HepG2 (cell line): Measurements from ENCODE around the gene NUBP2. TPM values are rescaled to one million over a fixed set of nuclear protein-coding genes. Genes with fewer than 3 reads are reported as not detected.

Source experiments
- FOXK2 ChIP-seq: fragments of 450-650 bp; IDR thresholded peaks from 2 replicates; pipeline ENCODE4 v1.6.1; 2016
- FOXM1 ChIP-seq: sonication (generic); formaldehyde crosslinking; IDR thresholded peaks from 2 replicates; pipeline ENCODE4 v1.5.0; 2020; ENCODE audit warnings: missing genetic modification reagents
- HDAC1 ChIP-seq: sonication (generic); formaldehyde crosslinking; IDR thresholded peaks from 2 replicates; pipeline ENCODE4 v1.5.1; 2020; ENCODE audit warnings: mild to moderate bottlenecking, missing genetic modification reagents
- HES4 ChIP-seq: sonication (generic); formaldehyde crosslinking; IDR thresholded peaks from 2 replicates; pipeline ENCODE4 v1.9.0; 2021; ENCODE audit warnings: mild to moderate bottlenecking, missing genetic modification reagents, borderline replicate concordance
- KDM2A ChIP-seq: sonication (generic); formaldehyde crosslinking; IDR thresholded peaks from 2 replicates; pipeline ENCODE4 v1.4.0; 2020; ENCODE audit warnings: low read depth, missing genetic modification reagents, borderline replicate concordance
- MEF2D ChIP-seq: sonication (generic); formaldehyde crosslinking; IDR thresholded peaks from 2 replicates; pipeline ENCODE4 v1.5.1; 2020; ENCODE audit warnings: mild to moderate bottlenecking, missing genetic modification reagents
- NPAS2 ChIP-seq: sonication (generic); formaldehyde crosslinking; IDR thresholded peaks from 2 replicates; pipeline ENCODE4 v1.8.0; 2022; ENCODE audit warnings: mild to moderate bottlenecking, missing genetic modification reagents, borderline replicate concordance
- PHF21A ChIP-seq: sonication (generic); formaldehyde crosslinking; IDR thresholded peaks from 2 replicates; pipeline ENCODE4 v1.5.0; 2020; ENCODE audit warnings: mild to moderate bottlenecking, missing genetic modification reagents
- RFXAP ChIP-seq: sonication (generic); formaldehyde crosslinking; IDR thresholded peaks from 2 replicates; pipeline ENCODE4 v1.4.0; 2020; ENCODE audit warnings: missing genetic modification reagents, borderline replicate concordance
- RORA ChIP-seq: sonication (generic); formaldehyde crosslinking; IDR thresholded peaks from 2 replicates; pipeline ENCODE4 v1.5.0; 2020; ENCODE audit warnings: mild to moderate bottlenecking, missing genetic modification reagents, moderate library complexity
- ZC3H4 ChIP-seq: sonication (generic); formaldehyde crosslinking; IDR thresholded peaks from 2 replicates; pipeline ENCODE4 v1.4.0; 2020; ENCODE audit warnings: missing genetic modification reagents, borderline replicate concordance
- ZNF337 ChIP-seq: sonication (generic); formaldehyde crosslinking; IDR thresholded peaks from 2 replicates; pipeline ENCODE4 v1.5.1; 2020; ENCODE audit warnings: missing genetic modification reagents, low read depth, mild to moderate bottlenecking, borderline replicate concordance
- ZSCAN9 ChIP-seq: IDR thresholded peaks from 2 replicates; pipeline ENCODE4 v1.6.1; 2016; ENCODE audit warnings: borderline replicate concordance
- polyA plus RNA-seq, 8 experiments: library from polyadenylated mRNA; depleted of rRNA in 3 of 8; stranded (reverse) in 7 of 8; unstranded in 1 of 8; fragments of >200 nt; fragmentation: Illumina TruSeq in 4 of 8; extraction: Trizol in 4 of 8; gene quantifications; 2 replicates each; pipeline versions ENCODE4 v1.2.1 to v1.2.3, GENCODE V29; 2011 to 2016; ENCODE audit warnings: low read depth in 4 of 8, missing spikeins in 1 of 8, mixed read lengths in 1 of 8; ENCODE audit not compliant: insufficient read depth in 1 of 8
- total RNA-seq, 5 experiments: library from RNA; depleted of rRNA; stranded (reverse); fragments of >200 nt; fragmentation: Illumina TruSeq; extraction: Trizol; gene quantifications; 2 replicates each; pipeline ENCODE4 v1.2.3, GENCODE V29; 2016; ENCODE audit warnings: low read depth in 1 of 5
- TF ChIP-seq, protein P1 (sequence below): sonication (generic); formaldehyde crosslinking; IDR thresholded peaks from 2 replicates; pipeline ENCODE4 v1.4.0; 2020; ENCODE audit warnings: low read depth, missing genetic modification reagents
- TF ChIP-seq, protein P2 (sequence below): sonication (generic); formaldehyde crosslinking; IDR thresholded peaks from 2 replicates; pipeline ENCODE4 v1.4.0; 2020; ENCODE audit warnings: missing genetic modification reagents
- TF ChIP-seq, protein P3 (sequence below), 2 experiments: sonication (generic) in 1 of 2; formaldehyde crosslinking in 1 of 2; IDR thresholded peaks; 2 replicates each; pipeline versions ENCODE4 v1.5.1 to v1.6.1; 2011 to 2020; ENCODE audit warnings: borderline replicate concordance in 1 of 2, low read depth in 1 of 2, low read length in 1 of 2, mild to moderate bottlenecking in 1 of 2, missing genetic modification reagents in 1 of 2, moderate library complexity in 1 of 2
- TF ChIP-seq, protein P4 (sequence below): sonication (generic); formaldehyde crosslinking; IDR thresholded peaks from 2 replicates; pipeline ENCODE4 v1.4.0; 2020; ENCODE audit warnings: missing genetic modification reagents, borderline replicate concordance

The NUBP2 gene
- total and polyA plus RNA-seq, 2 of the 13 experiments (the other 11 are each of a cell fraction or from before 2014, with no cell fraction given), result 25.7 to 61.5 TPM

DNA sequence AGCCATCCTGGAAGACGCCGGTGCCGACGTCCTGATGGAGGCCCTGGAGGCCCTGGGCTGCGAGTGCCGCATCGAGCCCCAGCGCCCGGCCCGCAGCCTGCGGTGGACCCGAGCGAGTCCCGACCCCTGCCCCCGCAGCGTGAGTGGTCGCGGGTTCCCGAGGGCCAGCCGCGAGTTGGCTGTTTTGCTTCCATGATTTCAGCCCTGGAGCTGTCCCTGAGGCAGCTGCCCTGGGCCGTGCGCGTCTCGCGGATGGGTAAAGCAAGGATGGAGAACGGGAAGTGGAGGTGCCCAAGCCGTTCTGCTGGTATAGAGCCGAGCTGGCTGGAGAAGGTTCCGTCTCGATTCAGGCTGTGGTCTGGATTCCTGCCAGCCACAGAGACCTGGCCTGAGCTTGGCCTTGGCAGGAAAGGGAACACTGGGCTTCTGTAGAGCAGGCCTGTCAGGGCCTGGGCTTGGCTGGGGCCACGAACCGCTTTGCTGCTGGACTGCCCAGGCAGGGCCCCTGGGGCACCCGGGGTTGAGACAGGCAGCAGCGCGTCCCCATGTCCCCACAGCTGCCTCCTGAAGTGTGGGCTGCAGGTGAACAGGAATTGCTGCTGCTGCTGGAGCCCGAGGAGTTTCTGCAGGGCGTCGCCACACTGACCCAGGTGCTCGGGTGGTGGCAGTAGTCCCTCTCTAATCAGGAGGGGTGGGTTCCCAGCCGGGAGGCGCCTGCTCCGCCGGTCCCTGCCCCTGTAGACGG is 8.9 kb upstream of the NUBP2 start (continued):
- TF ChIP-seq, protein P1, sequence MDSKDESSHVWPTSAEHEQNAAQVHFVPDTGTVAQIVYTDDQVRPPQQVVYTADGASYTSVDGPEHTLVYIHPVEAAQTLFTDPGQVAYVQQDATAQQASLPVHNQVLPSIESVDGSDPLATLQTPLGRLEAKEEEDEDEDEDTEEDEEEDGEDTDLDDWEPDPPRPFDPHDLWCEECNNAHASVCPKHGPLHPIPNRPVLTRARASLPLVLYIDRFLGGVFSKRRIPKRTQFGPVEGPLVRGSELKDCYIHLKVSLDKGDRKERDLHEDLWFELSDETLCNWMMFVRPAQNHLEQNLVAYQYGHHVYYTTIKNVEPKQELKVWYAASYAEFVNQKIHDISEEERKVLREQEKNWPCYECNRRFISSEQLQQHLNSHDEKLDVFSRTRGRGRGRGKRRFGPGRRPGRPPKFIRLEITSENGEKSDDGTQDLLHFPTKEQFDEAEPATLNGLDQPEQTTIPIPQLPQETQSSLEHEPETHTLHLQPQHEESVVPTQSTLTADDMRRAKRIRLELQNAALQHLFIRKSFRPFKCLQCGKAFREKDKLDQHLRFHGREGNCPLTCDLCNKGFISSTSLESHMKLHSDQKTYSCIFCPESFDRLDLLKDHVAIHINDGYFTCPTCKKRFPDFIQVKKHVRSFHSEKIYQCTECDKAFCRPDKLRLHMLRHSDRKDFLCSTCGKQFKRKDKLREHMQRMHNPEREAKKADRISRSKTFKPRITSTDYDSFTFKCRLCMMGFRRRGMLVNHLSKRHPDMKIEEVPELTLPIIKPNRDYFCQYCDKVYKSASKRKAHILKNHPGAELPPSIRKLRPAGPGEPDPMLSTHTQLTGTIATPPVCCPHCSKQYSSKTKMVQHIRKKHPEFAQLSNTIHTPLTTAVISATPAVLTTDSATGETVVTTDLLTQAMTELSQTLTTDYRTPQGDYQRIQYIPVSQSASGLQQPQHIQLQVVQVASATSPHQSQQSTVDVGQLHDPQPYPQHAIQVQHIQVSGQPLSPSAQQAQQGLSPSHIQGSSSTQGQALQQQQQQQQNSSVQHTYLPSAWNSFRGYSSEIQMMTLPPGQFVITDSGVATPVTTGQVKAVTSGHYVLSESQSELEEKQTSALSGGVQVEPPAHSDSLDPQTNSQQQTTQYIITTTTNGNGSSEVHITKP (CRISPR knock-in tag), result no peak
- TF ChIP-seq FOXM1 (no peak), PHF21A (CRISPR knock-in tag) (no peak), HDAC1 (CRISPR knock-in tag) (peak; percentile 8; the same call in 1 of the 2 replicates), HES4 (CRISPR knock-in tag) (peak; percentile 55; the same call in 1 of the 2 replicates), ZSCAN9 (no peak), ZC3H4 (CRISPR knock-in tag) (no peak), FOXK2 (no peak), NPAS2 (CRISPR knock-in tag) (no peak), MEF2D (CRISPR knock-in tag) (no peak), RORA (CRISPR knock-in tag) (no peak), RFXAP (CRISPR knock-in tag) (no peak), KDM2A (CRISPR knock-in tag) (peak; percentile 29; the same call in 1 of the 2 replicates), ZNF337 (CRISPR knock-in tag) (no peak)
- TF ChIP-seq, protein P2, sequence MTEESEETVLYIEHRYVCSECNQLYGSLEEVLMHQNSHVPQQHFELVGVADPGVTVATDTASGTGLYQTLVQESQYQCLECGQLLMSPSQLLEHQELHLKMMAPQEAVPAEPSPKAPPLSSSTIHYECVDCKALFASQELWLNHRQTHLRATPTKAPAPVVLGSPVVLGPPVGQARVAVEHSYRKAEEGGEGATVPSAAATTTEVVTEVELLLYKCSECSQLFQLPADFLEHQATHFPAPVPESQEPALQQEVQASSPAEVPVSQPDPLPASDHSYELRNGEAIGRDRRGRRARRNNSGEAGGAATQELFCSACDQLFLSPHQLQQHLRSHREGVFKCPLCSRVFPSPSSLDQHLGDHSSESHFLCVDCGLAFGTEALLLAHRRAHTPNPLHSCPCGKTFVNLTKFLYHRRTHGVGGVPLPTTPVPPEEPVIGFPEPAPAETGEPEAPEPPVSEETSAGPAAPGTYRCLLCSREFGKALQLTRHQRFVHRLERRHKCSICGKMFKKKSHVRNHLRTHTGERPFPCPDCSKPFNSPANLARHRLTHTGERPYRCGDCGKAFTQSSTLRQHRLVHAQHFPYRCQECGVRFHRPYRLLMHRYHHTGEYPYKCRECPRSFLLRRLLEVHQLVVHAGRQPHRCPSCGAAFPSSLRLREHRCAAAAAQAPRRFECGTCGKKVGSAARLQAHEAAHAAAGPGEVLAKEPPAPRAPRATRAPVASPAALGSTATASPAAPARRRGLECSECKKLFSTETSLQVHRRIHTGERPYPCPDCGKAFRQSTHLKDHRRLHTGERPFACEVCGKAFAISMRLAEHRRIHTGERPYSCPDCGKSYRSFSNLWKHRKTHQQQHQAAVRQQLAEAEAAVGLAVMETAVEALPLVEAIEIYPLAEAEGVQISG (CRISPR knock-in tag), result no peak
- TF ChIP-seq, protein P3, sequence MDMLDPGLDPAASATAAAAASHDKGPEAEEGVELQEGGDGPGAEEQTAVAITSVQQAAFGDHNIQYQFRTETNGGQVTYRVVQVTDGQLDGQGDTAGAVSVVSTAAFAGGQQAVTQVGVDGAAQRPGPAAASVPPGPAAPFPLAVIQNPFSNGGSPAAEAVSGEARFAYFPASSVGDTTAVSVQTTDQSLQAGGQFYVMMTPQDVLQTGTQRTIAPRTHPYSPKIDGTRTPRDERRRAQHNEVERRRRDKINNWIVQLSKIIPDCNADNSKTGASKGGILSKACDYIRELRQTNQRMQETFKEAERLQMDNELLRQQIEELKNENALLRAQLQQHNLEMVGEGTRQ (IDR thresholded peaks at IDR 0.05; ENCODE audit: low read depth, low read length), result no peak
- TF ChIP-seq, protein P3 (CRISPR knock-in tag; IDR thresholded peaks at IDR 0.05; ENCODE audit: borderline replicate concordance), result 0 out of 2 replicates have a peak, but pooled peaks have one; percentile 11
- TF ChIP-seq, protein P4, sequence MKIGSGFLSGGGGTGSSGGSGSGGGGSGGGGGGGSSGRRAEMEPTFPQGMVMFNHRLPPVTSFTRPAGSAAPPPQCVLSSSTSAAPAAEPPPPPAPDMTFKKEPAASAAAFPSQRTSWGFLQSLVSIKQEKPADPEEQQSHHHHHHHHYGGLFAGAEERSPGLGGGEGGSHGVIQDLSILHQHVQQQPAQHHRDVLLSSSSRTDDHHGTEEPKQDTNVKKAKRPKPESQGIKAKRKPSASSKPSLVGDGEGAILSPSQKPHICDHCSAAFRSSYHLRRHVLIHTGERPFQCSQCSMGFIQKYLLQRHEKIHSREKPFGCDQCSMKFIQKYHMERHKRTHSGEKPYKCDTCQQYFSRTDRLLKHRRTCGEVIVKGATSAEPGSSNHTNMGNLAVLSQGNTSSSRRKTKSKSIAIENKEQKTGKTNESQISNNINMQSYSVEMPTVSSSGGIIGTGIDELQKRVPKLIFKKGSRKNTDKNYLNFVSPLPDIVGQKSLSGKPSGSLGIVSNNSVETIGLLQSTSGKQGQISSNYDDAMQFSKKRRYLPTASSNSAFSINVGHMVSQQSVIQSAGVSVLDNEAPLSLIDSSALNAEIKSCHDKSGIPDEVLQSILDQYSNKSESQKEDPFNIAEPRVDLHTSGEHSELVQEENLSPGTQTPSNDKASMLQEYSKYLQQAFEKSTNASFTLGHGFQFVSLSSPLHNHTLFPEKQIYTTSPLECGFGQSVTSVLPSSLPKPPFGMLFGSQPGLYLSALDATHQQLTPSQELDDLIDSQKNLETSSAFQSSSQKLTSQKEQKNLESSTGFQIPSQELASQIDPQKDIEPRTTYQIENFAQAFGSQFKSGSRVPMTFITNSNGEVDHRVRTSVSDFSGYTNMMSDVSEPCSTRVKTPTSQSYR (CRISPR knock-in tag), result no peak
